SK-N-SH (cell line): Measurements from ENCODE around the gene SLC38A2. TPM values are rescaled to one million over a fixed set of nuclear protein-coding genes. Genes with fewer than 3 reads are reported as not detected.

Experiments
- CTCF ChIA-PET: fragments of 300-600, 350-600 bp; formaldehyde crosslinking; extraction: SDS; loops from one replicate; lab custom pipeline; 2021; lab: Yijun Ruan, JAX
- POLR2A ChIA-PET: fragments of 350-600 bp; sonication (Branson Sonifier 250); formaldehyde crosslinking; extraction: SDS; loops from one replicate; lab custom pipeline; 2020; ENCODE audit warnings: antibody characterized with exemption, inconsistent platforms; lab: Yijun Ruan, JAX
- DNase-seq: peaks from one replicate; pipeline ENCODE4 v3.0.0; 2012
- H2AFZ ChIP-seq: fragments of 200-600 bp; sonication (generic); 2 replicates; pipeline ENCODE4 v1.8.1; 2016; ENCODE audit warnings: antibody characterized with exemption, mild to moderate bottlenecking, low read depth
- H3F3A ChIP-seq: fragments of 200-600 bp; sonication (generic); replicated peaks from 2 replicates; pipeline ENCODE3; 2016; ENCODE audit warnings: antibody characterized with exemption, mild to moderate bottlenecking; ENCODE audit not compliant: insufficient read depth
- H3K27ac ChIP-seq, 2 experiments: fragments of 200-500 bp in 1 of 2; fragments of 200-600 bp in 1 of 2; sonication (Bioruptor generic) in 1 of 2; sonication (generic), shearing (Covaris generic) in 1 of 2; 2 replicates each; pipeline versions ENCODE4 v1.5.1 to v1.6.1; 2014 to 2016; ENCODE audit warnings: low read depth in 2 of 2, inconsistent platforms in 1 of 2, low read length in 1 of 2, mild to moderate bottlenecking in 1 of 2, mixed read lengths in 1 of 2
- H3K27me3 ChIP-seq: fragments of 200-600 bp; sonication (generic), shearing (Covaris generic); 2 replicates; pipeline ENCODE4 v1.6.1; 2016; ENCODE audit warnings: mixed run types; ENCODE audit not compliant: insufficient read depth
- H3K36me3 ChIP-seq, 2 experiments: fragments of 200-500 bp in 1 of 2; fragments of 200-600 bp in 1 of 2; sonication (Bioruptor generic) in 1 of 2; sonication (generic) in 1 of 2; replicated peaks in 1 of 2; 2 replicates each; pipeline versions ENCODE3 to v1.5.1; 2014 to 2016; ENCODE audit warnings: low read length in 1 of 2, mild to moderate bottlenecking in 1 of 2; ENCODE audit not compliant: insufficient read depth in 2 of 2, control insufficient read depth in 1 of 2
- H3K4me1 ChIP-seq, 2 experiments: fragments of 200-500 bp in 1 of 2; fragments of 200-600 bp in 1 of 2; sonication (Bioruptor generic) in 1 of 2; sonication (generic), shearing (Covaris generic) in 1 of 2; 2 replicates each; pipeline versions ENCODE4 v1.5.1 to v1.6.1; 2014 to 2016; ENCODE audit warnings: low read depth in 1 of 2, low read length in 1 of 2, mixed run types in 1 of 2; ENCODE audit not compliant: insufficient read depth in 2 of 2, control insufficient read depth in 1 of 2
- H3K4me2 ChIP-seq: fragments of 200-600 bp; sonication (generic), shearing (Covaris generic); 2 replicates; pipeline ENCODE4 v1.6.1; 2017; ENCODE audit warnings: mixed run types
- H3K4me3 ChIP-seq, 2 experiments: fragments of 200-500 bp in 1 of 2; fragments of 200-600 bp in 1 of 2; sonication (Bioruptor generic) in 1 of 2; sonication (generic), shearing (Covaris generic) in 1 of 2; 2 replicates each; pipeline versions ENCODE4 v1.5.1 to v1.8.1; 2014 to 2016; ENCODE audit warnings: low read depth in 2 of 2, inconsistent platforms in 1 of 2, low read length in 1 of 2, mild to moderate bottlenecking in 1 of 2, mixed read lengths in 1 of 2, moderate library complexity in 1 of 2
- H3K79me2 ChIP-seq: fragments of 200-600 bp; sonication (generic); 2 replicates; pipeline ENCODE4 v1.8.1; 2017; ENCODE audit warnings: mild to moderate bottlenecking; ENCODE audit not compliant: insufficient read depth
- H3K9ac ChIP-seq: fragments of 200-600 bp; sonication (generic); 2 replicates; pipeline ENCODE4 v1.6.1; 2017; ENCODE audit warnings: mixed run types
- H3K9me2 ChIP-seq: fragments of 200-600 bp; sonication (generic); 2 replicates; pipeline ENCODE4 v1.6.1; 2017; ENCODE audit warnings: mixed run types
- H3K9me3 ChIP-seq: fragments of 200-600 bp; sonication (generic); 2 replicates; pipeline ENCODE4 v1.6.1; 2017; ENCODE audit warnings: mixed run types, mild to moderate bottlenecking, moderate library complexity
- H4K20me1 ChIP-seq: fragments of 200-600 bp; sonication (generic); 2 replicates; pipeline ENCODE4 v1.6.1; 2017; ENCODE audit warnings: mild to moderate bottlenecking, mixed run types; ENCODE audit not compliant: insufficient read depth
- CTCF ChIP-seq: fragments of 200-600 bp; sonication (generic); IDR thresholded peaks from 2 replicates; pipeline ENCODE4 v1.6.1; 2017; ENCODE audit warnings: antibody characterized with exemption, mild to moderate bottlenecking, moderate library complexity
- FOSL2 ChIP-seq: IDR thresholded peaks from 2 replicates; pipeline ENCODE4 v1.4.0; 2012; ENCODE audit warnings: low read depth, mild to moderate bottlenecking, moderate library complexity, borderline replicate concordance
- FOXM1 ChIP-seq: IDR thresholded peaks from 2 replicates; pipeline ENCODE4 v1.4.0; 2012; ENCODE audit warnings: low read depth, mild to moderate bottlenecking
- GATA2 ChIP-seq: sonication (generic); formaldehyde crosslinking; IDR thresholded peaks from 2 replicates; pipeline ENCODE4 v1.5.0; 2020; ENCODE audit warnings: mild to moderate bottlenecking, missing genetic modification reagents
- TAF1 ChIP-seq: IDR thresholded peaks from 2 replicates; pipeline ENCODE4 v1.6.1; 2012; ENCODE audit warnings: low read depth, mild to moderate bottlenecking, low read length, moderate library complexity, borderline replicate concordance
- YY1 ChIP-seq: IDR thresholded peaks from 2 replicates; pipeline ENCODE4 v1.4.0; 2012; ENCODE audit warnings: low read depth, mild to moderate bottlenecking
- ZBTB33 ChIP-seq: IDR thresholded peaks from 2 replicates; pipeline ENCODE4 v1.4.0; 2012; ENCODE audit warnings: low read depth, borderline replicate concordance
- WGBS: methylation state at CpG from one replicate; pipeline ENCODE4 v1.1.6; 2017; ENCODE audit warnings: low lambda C conversion rate; 5-methylcytosine and 5-hydroxymethylcytosine counted together
- polyA plus RNA-seq, 3 experiments: library from polyadenylated mRNA; depleted of rRNA; stranded (reverse); fragments of >200 nt; gene quantifications; 2 replicates each; pipeline ENCODE4 v1.2.3, GENCODE V29; 2012

Gene SLC38A2
- polyA plus RNA-seq, 1 of the 3 experiments (the other 2 are of a cell fraction) = 135 TPM

GRCh38 chr12:46413368-46413767 is 40.8 kb upstream of the SLC38A2 start (continued):
- TF ChIP-seq ZBTB33 = no peak
- TF ChIP-seq YY1 = no peak
- TF ChIP-seq FOXM1 = no peak
- TF ChIP-seq FOSL2 = no peak
- TF ChIP-seq, all 33 proteins: peak for 0

- no peak for DNase-seq
- H3K79me2 ChIP-seq = no peaks in the 10 kb centered on the region
- H3K4me1 ChIP-seq = no peaks in the 10 kb centered on the region
- no peaks in the 10 kb centered on the region for H3K9me2 ChIP-seq
- H3K27me3 ChIP-seq = no peaks in the 10 kb centered on the region
- ChIA-PET CTCF (no interaction called here), POLR2A (no interaction called here)
- peaks cover 0 to 3% of the 10 kb centered on the region in 2 experiments for H3K36me3 ChIP-seq
- no peak for TF ChIP-seq YY1
- H2AFZ ChIP-seq = no peak overlapping the region
- H3K9me3 ChIP-seq = no peaks in the 10 kb centered on the region
- no peak overlapping the region for H3K27ac ChIP-seq
- H3F3A ChIP-seq = no peaks in the 10 kb centered on the region
- H3K4me3 ChIP-seq = no peak overlapping the region
- H3K9ac ChIP-seq = no peak overlapping the region
- H3K4me2 ChIP-seq = no peak overlapping the region
- WGBS = 84% methylated on average over 4 of the region's 4 CpGs
- H4K20me1 ChIP-seq = no peaks in the 10 kb centered on the region
These were observed 40.3 kb upstream of the SLC38A2 start for GRCh38 chr12:46412857-46413256.

GRCh38 chr12:46410495-46410894 is 37.9 kb upstream of the SLC38A2 start:
- Histone ChIP-seq H3K9ac (no peak overlapping the region), H3K4me1 (no peaks in the 10 kb centered on the region), H2AFZ (no peak overlapping the region), H4K20me1 (no peaks in the 10 kb centered on the region), H3K27ac (no peak overlapping the region), H3K9me3 (no peaks in the 10 kb centered on the region), H3K36me3 (no peaks in the 10 kb centered on the region), H3K79me2 (no peaks in the 10 kb centered on the region), H3K4me3 (no peak overlapping the region), H3K4me2 (no peak overlapping the region), H3K27me3 (no peaks in the 10 kb centered on the region), H3F3A (no peaks in the 10 kb centered on the region), H3K9me2 (no peaks in the 10 kb centered on the region)
- TF ChIP-seq FOSL2 = no peak
- WGBS = 59% methylated on average over 3 of the region's 3 CpGs
- POLR2A ChIA-PET = no interaction called here
- no peak for DNase-seq
- CTCF ChIA-PET = interaction anchor here (0.6 to 0.9 kb wide), 2 partner anchors 28 to 120 kb away, joined by 3 read pairs; no protein-coding TSS in a partner anchor

- no peak overlapping the region for H3K27ac ChIP-seq
- H3F3A ChIP-seq = no peaks in the 10 kb centered on the region
- 80% methylated on average over 1 of the region's 1 CpG for WGBS
- no peak overlapping the region for H2AFZ ChIP-seq
- H3K4me3 ChIP-seq = no peak overlapping the region
- H3K9me3 ChIP-seq = no peaks in the 10 kb centered on the region
- DNase-seq = no peak
- no peaks in the 10 kb centered on the region for H3K9me2 ChIP-seq
- H3K27me3 ChIP-seq = no peaks in the 10 kb centered on the region
- ChIA-PET CTCF (interaction anchor here (0.6 kb wide), 1 partner anchor 120 kb away, joined by 3 read pairs; no protein-coding TSS in a partner anchor), POLR2A (no interaction called here)
- H3K9ac ChIP-seq = no peak overlapping the region
- TF ChIP-seq FOXM1 = no peak
- TF ChIP-seq CTCF = no peak
- no peak for TF ChIP-seq TAF1
- TF ChIP-seq GATA2 = no peak
- TF ChIP-seq FOSL2 = no peak
- no peaks in the 10 kb centered on the region for H3K36me3 ChIP-seq
- no peaks in the 10 kb centered on the region for H4K20me1 ChIP-seq
- no peaks in the 10 kb centered on the region for H3K79me2 ChIP-seq
- H3K4me2 ChIP-seq = no peak overlapping the region
- no peaks in the 10 kb centered on the region for H3K4me1 ChIP-seq
These were observed 37.4 kb upstream of the SLC38A2 start for GRCh38 chr12:46409974-46410373.
